ENCODE measurements around the gene SLX1A.

DNA sequence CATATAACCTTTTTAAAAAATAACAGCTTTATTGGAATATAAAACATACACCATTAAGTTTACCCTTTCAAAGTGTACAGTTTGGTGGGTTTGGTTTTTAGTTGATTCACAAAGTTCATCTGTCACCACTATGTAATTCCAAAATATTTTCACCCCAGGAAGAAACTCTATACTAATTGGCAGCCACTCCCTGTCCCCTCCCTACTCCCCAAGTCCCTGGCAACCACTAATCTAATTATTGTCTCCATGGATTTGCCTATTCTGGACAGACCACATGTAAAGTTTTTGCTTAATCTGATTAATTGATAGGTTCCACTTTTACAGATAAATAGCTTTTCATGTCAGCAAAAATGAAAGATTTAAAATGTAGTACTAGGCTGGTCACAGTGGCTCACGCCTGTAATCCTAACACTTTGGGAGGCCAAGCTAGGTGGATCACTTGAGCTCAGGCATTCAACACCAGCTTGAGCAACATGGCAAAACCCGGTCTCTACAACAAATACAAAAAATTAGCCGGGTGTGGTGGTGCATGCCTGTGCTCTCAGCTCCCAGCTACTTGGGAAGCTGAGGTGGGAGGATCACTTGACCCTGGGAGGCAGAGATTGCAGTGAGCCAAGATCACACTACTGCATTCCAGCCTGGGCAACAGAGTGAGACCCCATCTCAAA lies 45.7 kb upstream of the SLX1A start:
- TF ChIP-seq, protein P1, sequence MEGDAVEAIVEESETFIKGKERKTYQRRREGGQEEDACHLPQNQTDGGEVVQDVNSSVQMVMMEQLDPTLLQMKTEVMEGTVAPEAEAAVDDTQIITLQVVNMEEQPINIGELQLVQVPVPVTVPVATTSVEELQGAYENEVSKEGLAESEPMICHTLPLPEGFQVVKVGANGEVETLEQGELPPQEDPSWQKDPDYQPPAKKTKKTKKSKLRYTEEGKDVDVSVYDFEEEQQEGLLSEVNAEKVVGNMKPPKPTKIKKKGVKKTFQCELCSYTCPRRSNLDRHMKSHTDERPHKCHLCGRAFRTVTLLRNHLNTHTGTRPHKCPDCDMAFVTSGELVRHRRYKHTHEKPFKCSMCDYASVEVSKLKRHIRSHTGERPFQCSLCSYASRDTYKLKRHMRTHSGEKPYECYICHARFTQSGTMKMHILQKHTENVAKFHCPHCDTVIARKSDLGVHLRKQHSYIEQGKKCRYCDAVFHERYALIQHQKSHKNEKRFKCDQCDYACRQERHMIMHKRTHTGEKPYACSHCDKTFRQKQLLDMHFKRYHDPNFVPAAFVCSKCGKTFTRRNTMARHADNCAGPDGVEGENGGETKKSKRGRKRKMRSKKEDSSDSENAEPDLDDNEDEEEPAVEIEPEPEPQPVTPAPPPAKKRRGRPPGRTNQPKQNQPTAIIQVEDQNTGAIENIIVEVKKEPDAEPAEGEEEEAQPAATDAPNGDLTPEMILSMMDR (IDR thresholded peaks at IDR 0.05): no peak
- TF ChIP-seq POLR2AphosphoS5 (IDR thresholded peaks at IDR 0.05; ENCODE audit: insufficient read depth in 1 of 2, low read depth in 1 of 2) (no peak), POLR2A (IDR thresholded peaks at IDR 0.05) (no peak)

Measured in vagina (tissue), 2 donors.